Measurements from ENCODE around the gene CENPM.

DNA sequence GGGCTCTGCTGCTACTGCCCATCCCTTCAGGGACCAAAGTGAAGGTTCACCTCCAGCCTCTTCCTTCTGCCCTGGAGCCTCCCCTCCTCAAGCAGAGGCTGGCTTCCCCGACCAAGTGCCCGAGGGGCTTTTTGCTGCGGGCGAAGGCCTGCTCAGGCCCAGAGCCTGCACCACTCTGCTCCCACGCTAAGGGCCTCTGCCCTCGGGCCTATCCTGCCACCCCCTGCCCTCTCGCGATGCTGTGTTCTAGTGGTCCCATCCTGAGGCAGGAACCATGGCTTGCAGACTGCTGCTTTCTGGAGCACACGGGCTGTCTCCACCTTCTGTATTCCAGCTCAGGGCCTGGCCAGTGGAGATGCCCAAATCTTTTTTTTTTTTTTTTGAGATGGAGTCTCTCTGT, 11.4 kb downstream of the CENPM start:
- TF ChIP-seq CTCF (IDR thresholded peaks at IDR 0.05; ENCODE audit: insufficient read depth, low read depth, low read length): no peak
- TF ChIP-seq EZH2 (IDR thresholded peaks at IDR 0.05; ENCODE audit: insufficient read depth, low read length): no peak

All from astrocyte (in vitro differentiated cells and primary cell).